Stimulated activated CD8-positive, alpha-beta memory T cell treated with anti-CD3 and anti-CD28 coated beads, Interleukin-12 subunit alpha, Interleukin-12 subunit beta, amount 100 ng/mL, for 24 hours (primary cell): ENCODE data around the gene COL23A1.

Experiments used
- DNase-seq: peaks from one replicate; pipeline ENCODE4 v3.0.0-alpha.2; 2020; ENCODE audit errors: extremely low read depth

COL23A1 gene

GRCh38 chr5:178435321-178436238 lies 154.6 kb downstream of the COL23A1 start:
- DNase-seq, result no peak

GRCh38 chr5:178434851-178435250 lies 155.3 kb downstream of the COL23A1 start:
- no peak for DNase-seq

DNA sequence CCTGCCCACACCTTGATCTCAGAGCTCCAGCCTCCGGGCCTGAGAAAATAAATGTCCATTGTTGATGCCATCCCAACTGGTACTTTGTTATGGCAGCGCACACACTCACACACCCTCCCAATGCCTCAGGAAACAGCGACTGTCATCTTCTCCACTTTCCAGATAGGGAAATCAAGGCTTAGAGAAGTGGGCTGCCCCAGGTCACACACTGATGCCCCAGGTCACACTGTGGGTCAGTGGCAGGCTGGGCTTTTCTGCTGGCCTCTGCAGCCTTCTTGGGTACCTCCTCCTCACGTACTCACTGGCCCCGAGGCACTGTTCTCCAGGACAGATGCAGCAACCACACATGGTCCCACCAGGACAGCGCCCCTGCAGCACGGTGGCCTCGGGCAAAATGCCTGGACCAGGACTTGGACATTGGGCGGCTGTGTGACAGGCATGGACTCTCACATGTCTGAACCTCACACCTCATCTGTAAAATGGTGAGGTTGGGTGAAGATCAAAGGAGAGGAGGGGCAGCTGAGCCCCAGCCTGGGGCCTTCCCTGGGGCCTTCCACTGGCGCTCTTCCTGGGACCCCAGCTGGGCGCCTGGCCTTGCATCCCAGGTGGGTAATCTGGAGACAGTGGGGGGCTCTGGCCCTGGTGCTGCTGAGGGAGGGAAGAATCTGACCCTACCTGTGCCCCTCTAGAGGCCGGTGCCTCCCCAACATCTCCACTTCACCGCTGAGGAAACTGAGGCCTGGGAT lies 156.0 kb downstream of the COL23A1 start:
- no peak for DNase-seq

- no peak for DNase-seq
These were observed 156.9 kb downstream of the COL23A1 start for GRCh38 chr5:178433273-178433775.

- DNase-seq, result no peak
These were observed 157.5 kb downstream of the COL23A1 start for GRCh38 chr5:178432421-178433272.

GRCh38 chr5:178431782-178432165 lies 158.4 kb downstream of the COL23A1 start:
- no peak for DNase-seq

GRCh38 chr5:178431063-178431781 lies 159.0 kb downstream of the COL23A1 start:
- DNase-seq, result no peak

GRCh38 chr5:178430186-178431062 lies 159.8 kb downstream of the COL23A1 start:
- DNase-seq, result no peak

DNA sequence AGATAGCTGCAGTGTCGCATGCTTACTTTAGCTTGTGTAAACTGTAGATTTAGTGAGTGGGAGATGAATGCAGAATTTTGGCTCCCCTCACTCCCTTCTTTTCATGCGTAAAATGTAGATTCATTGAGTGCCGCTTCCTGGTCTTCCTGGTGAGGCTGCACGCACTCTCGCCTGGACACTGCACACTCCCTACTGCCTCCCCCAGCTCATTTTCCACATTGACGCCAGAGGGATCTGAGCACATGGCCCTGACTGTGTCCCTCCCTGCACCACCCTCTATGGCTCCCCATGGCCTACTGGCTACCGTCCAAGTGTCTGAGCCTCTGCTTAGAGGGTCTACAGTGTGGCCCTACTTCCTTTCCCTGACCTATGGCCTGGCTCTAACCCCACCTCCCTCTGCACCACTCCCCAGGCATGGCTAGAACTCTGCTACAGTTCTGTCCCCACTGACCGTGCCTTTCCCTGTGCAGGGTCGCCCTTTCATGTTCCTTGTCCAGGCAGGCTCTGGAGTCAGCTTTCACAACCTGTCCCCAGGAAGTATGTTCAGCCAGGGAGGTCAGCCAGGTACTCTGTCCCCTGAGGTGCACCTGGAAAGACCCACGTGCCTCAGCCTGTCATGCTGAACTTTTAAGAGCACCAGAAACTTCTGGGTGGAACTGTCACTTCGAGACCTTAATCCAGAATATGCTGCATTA lies 160.6 kb downstream of the COL23A1 start:
- no peak for DNase-seq

DNA sequence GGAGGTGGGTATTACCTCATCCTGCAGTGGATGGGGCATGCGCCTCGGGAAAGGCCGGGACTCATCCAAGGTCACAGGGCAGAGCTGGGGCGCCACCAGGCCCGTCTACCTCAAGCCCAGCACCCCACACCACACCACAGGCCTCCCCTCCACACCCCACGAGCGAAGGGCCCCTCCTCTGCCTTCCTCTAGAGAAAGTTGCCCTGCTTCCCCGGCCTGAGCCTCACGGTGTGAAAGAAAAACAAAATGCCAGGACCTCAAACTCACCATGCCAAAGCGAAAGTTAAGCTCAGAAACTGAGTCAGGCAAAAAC lies 161.1 kb downstream of the COL23A1 start:
- no peak for DNase-seq

- DNase-seq, result no peak
These were observed 161.6 kb downstream of the COL23A1 start for GRCh38 chr5:178428341-178429155.

DNA sequence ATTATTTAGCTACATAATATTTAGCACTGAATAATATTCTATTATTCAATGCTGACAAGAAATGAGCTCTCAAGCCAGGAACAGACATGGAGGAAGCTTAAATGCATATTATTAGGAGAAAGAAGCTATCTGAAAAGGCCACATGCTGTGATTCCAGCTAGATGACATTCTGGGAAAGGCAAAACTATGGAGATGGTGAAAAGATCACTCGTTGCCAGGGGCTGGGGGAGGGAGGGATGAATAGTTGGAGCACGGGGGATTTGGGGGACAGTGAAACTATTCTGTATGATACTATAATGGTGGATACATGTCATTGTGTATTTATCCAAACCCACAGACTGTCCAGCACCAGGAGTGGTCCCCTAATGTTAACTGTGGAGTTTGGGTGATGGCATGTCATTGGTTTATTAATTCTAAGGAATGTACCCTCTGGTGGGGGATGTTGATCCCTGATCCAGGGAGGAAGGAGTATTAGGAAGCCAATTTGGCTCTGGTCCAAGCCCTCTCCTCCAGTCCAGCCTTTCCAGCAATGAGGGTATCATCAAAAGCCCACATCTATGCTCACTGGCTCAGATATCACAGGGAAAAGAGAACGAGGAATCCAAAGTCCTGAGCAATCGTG lies 162.5 kb downstream of the COL23A1 start:
- no peak for DNase-seq

DNA sequence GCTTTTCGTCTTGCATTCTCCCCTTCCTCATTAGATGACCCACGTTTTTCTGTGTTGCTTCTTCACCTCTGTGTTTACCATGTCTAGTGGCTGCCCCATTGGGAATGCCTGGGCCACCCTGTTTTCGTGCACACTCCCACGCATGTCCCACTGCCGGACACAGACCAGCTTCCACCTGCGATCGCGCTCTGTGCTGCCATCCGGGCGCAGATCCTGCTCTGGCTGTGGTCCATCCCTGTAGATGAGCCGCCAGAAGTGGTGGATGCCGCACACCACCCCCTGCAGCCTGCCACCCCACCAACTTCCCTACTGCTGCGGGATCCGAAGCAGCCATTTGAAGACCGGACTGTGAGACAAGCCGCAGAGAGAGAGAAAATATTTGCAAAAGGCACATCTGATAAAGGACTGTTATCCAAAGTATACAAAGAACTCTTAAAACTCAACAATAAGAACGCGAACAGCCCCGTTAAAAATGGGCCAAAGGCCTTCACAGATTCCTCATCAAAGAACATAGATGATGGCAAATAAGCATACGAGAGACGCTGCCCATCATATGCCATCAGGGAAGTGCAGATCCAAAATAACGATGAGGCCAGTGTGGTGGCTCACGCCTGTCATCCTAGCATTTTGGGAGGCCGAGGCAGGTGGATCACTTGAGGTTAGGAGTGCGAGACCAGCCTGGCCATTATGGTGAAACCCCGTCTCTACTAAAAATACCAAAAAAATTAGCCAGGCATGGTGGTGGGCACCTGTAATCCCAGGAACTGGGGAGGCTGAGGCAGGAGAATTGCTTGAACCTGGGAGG lies 163.7 kb downstream of the COL23A1 start:
- no peak for DNase-seq

DNA sequence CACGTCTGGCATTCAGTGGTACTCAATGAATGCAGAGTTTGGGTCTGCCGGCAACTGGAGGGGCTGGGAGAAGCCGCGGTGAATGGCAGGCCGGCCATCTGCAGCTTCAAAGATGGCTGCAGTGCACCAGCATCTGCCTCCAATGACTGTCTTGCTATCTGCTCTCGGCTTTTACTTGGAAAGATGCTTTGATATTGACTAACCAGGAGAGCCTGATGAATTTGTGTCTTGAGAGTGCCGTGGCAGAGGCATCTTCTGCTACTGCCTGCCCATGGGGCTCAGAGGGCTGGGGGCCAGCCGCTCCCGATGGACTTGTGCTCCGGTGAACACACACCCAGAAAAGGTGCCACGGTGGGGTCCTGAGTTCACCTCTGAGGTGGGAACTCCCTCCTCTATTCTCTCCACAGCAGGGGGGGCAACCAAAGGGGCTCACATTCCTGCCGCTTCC lies 164.5 kb downstream of the COL23A1 start:
- DNase-seq, result no peak

GRCh38 chr5:178424810-178425177 lies 165.4 kb downstream of the COL23A1 start:
- no peak for DNase-seq

- no peak for DNase-seq
These were observed 166.0 kb downstream of the COL23A1 start for GRCh38 chr5:178423901-178424809.
